Cardiac muscle cell (in vitro differentiated cells and primary cell): ENCODE measurements around the gene NCOR2. TPM values are rescaled to one million over a fixed set of nuclear protein-coding genes. Genes with fewer than 3 reads are reported as not detected.
"Not testable (repeated sequence)": the region's sequence is repeated elsewhere in the genome, so short reads cannot be mapped to it uniquely, and the experiment has no call there.

ENCODE experiments used
- DNase-seq, 2 donors: peaks; one replicate each; pipeline versions ENCODE4 v3.0.0 to v3.0.0-alpha.2; 2010 to 2017; ENCODE audit warnings: low read depth in 1 of 2, low spot score in 1 of 2
- H3K27ac ChIP-seq: fragments of 200-600 bp; sonication (generic); 2 replicates; pipeline ENCODE4 v1.5.1; 2016
- H3K27me3 ChIP-seq: fragments of 200-600 bp; sonication (generic); 2 replicates; pipeline ENCODE4 v1.6.0; 2016; ENCODE audit warnings: control low read depth
- H3K36me3 ChIP-seq: fragments of 200-600 bp; sonication (generic); 2 replicates; pipeline ENCODE4 v1.5.1; 2016; ENCODE audit warnings: control low read depth
- H3K4me1 ChIP-seq: fragments of 200-600 bp; sonication (generic); 2 replicates; pipeline ENCODE4 v1.8.1; 2017; ENCODE audit warnings: low read depth, mild to moderate bottlenecking, mixed run types
- H3K4me3 ChIP-seq: fragments of 200-600 bp; sonication (generic); 2 replicates; pipeline ENCODE4 v1.5.1; 2016; ENCODE audit warnings: mild to moderate bottlenecking
- H3K9me3 ChIP-seq: fragments of 200-600 bp; sonication (generic); 2 replicates; pipeline ENCODE4 v1.5.1; 2017; ENCODE audit warnings: low read depth, mild to moderate bottlenecking, control low read depth
- CTCF ChIP-seq: IDR thresholded peaks from 2 replicates; pipeline ENCODE4 v1.5.1; 2012; ENCODE audit warnings: low read depth, mild to moderate bottlenecking, low read length
- polyA plus RNA-seq: library from polyadenylated mRNA; unstranded; fragments of >200 nt; fragmentation: Nextera tagmentation; extraction: Ambion mirVana; gene quantifications from 2 replicates; pipeline ENCODE4 v1.2.1, GENCODE V29; 2016
- total RNA-seq: library from RNA; depleted of rRNA; stranded (reverse); fragments of >200 nt; gene quantifications from 2 replicates; pipeline ENCODE4 v1.2.3, GENCODE V29; 2016

Gene NCOR2
- total and polyA plus RNA-seq, 2 experiments from 2014 or later, result 98.5 to 113 TPM

- TF ChIP-seq CTCF, result no peak
- Histone ChIP-seq H3K27me3 (no peaks in the 10 kb centered on the region), H3K9me3 (no peaks in the 10 kb centered on the region), H3K4me1 (no peaks in the 10 kb centered on the region), H3K27ac (no peak overlapping the region), H3K4me3 (no peak overlapping the region), H3K36me3 (no peaks in the 10 kb centered on the region)
- no peak for DNase-seq
Measured at GRCh38 chr12:124590447-124590846, 23.0 kb upstream of the NCOR2 start.

GRCh38 chr12:124588751-124589267 is 21.4 kb upstream of the NCOR2 start:
- H3K27me3 ChIP-seq, result no peaks in the 10 kb centered on the region
- H3K9me3 ChIP-seq, result no peaks in the 10 kb centered on the region
- no peak overlapping the region for H3K4me3 ChIP-seq
- DNase-seq, result peak in 1 of 2 donors; percentile 63
- no peaks in the 10 kb centered on the region for H3K36me3 ChIP-seq
- no peak overlapping the region for H3K27ac ChIP-seq
- TF ChIP-seq CTCF, result no peak
- H3K4me1 ChIP-seq, result no peaks in the 10 kb centered on the region

- Histone ChIP-seq H3K27ac (no peak overlapping the region), H3K4me1 (no peaks in the 10 kb centered on the region), H3K27me3 (no peaks in the 10 kb centered on the region), H3K36me3 (no peaks in the 10 kb centered on the region), H3K9me3 (no peaks in the 10 kb centered on the region), H3K4me3 (no peak overlapping the region)
- no peak for DNase-seq
- TF ChIP-seq CTCF, result no peak
Measured at GRCh38 chr12:124588018-124588634, 20.7 kb upstream of the NCOR2 start.

- no peaks in the 10 kb centered on the region for H3K9me3 ChIP-seq
- H3K36me3 ChIP-seq, result no peaks in the 10 kb centered on the region
- no peak for TF ChIP-seq CTCF
- DNase-seq, result no peak
- no peaks in the 10 kb centered on the region for H3K4me1 ChIP-seq
- no peaks in the 10 kb centered on the region for H3K27me3 ChIP-seq
- H3K27ac ChIP-seq, result no peak overlapping the region
- H3K4me3 ChIP-seq, result no peak overlapping the region
Measured at GRCh38 chr12:124586756-124587155, 19.3 kb upstream of the NCOR2 start.

GRCh38 chr12:124584494-124584893 is 17.1 kb upstream of the NCOR2 start:
- H3K9me3 ChIP-seq, DNase-seq, H3K4me3 ChIP-seq, H3K27ac ChIP-seq, H3K36me3 ChIP-seq, H3K27me3 ChIP-seq, H3K4me1 ChIP-seq: not testable (repeated sequence)

GRCh38 chr12:124583854-124584253 is 16.4 kb upstream of the NCOR2 start:
- Histone ChIP-seq H3K27me3 (no peaks in the 10 kb centered on the region), H3K9me3 (no peaks in the 10 kb centered on the region), H3K4me1 (no peaks in the 10 kb centered on the region), H3K36me3 (no peaks in the 10 kb centered on the region), H3K4me3 (no peak overlapping the region), H3K27ac (no peak overlapping the region)
- DNase-seq, result no peak
- no peak for TF ChIP-seq CTCF
